PFSK-1 (cell line): ENCODE results near the gene OTULINL.

Experiments used
- FOXP2 ChIP-seq: optimal IDR thresholded peaks from 2 replicates; pipeline ENCODE3; 2011; ENCODE audit warnings: borderline replicate concordance, control low read depth, inconsistent platforms; ENCODE audit not compliant: insufficient read depth; ENCODE audit errors: extremely low read length, extremely low read depth
- POLR2AphosphoS5 ChIP-seq: IDR thresholded peaks from 2 replicates; pipeline ENCODE4 v1.6.1; 2012; ENCODE audit warnings: low read depth, mild to moderate bottlenecking, control low read depth, low read length, moderate library complexity
- SIN3A ChIP-seq: IDR thresholded peaks from 2 replicates; pipeline ENCODE4 v1.6.1; 2012; ENCODE audit warnings: mild to moderate bottlenecking, low read length, moderate library complexity, borderline replicate concordance; ENCODE audit not compliant: insufficient read depth
- TAF1 ChIP-seq: IDR thresholded peaks from 2 replicates; pipeline ENCODE4 v1.6.1; 2012; ENCODE audit warnings: low read length, control low read depth, borderline replicate concordance; ENCODE audit not compliant: insufficient read depth
- TF ChIP-seq, protein P1 (sequence below), 2 experiments: IDR thresholded peaks; 2 replicates each; pipeline versions ENCODE4 v1.6.1 to v1.8.0; 2011 to 2012; ENCODE audit warnings: low read depth in 2 of 2, low read length in 2 of 2, control low read depth in 1 of 2, inconsistent platforms in 1 of 2, mild to moderate bottlenecking in 1 of 2, moderate library complexity in 1 of 2; ENCODE audit not compliant: insufficient read depth in 1 of 2

Gene OTULINL

DNA sequence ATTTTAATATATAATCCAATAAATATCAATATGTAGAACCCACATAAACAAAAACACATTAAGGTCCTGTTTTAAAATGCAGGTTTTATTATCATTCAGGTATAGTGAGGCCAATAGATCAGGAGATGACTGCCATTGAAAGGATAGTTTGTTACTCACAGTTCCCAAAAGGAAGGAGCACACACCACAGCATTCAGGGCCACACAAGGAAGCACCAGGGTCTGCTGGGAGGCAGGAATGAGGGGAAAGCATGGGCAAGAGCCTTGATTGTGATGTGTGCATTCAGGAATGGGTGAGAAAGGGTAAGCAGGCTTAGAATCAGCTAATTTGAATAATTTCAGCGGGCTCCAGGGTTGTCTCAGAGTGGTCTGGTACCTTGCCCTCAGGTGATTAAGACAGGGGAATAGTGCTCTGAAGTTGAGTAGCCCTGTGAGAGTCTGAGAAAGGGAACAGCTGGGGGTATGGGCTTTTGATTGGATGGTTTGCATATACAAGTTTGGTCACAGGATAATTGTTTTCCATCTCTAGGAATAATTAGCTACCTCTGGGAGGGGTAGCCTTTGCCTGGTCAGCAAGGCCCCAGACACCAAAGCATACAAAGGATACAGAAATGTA is 63.1 kb downstream of the OTULINL start:
- TF ChIP-seq, protein P1, sequence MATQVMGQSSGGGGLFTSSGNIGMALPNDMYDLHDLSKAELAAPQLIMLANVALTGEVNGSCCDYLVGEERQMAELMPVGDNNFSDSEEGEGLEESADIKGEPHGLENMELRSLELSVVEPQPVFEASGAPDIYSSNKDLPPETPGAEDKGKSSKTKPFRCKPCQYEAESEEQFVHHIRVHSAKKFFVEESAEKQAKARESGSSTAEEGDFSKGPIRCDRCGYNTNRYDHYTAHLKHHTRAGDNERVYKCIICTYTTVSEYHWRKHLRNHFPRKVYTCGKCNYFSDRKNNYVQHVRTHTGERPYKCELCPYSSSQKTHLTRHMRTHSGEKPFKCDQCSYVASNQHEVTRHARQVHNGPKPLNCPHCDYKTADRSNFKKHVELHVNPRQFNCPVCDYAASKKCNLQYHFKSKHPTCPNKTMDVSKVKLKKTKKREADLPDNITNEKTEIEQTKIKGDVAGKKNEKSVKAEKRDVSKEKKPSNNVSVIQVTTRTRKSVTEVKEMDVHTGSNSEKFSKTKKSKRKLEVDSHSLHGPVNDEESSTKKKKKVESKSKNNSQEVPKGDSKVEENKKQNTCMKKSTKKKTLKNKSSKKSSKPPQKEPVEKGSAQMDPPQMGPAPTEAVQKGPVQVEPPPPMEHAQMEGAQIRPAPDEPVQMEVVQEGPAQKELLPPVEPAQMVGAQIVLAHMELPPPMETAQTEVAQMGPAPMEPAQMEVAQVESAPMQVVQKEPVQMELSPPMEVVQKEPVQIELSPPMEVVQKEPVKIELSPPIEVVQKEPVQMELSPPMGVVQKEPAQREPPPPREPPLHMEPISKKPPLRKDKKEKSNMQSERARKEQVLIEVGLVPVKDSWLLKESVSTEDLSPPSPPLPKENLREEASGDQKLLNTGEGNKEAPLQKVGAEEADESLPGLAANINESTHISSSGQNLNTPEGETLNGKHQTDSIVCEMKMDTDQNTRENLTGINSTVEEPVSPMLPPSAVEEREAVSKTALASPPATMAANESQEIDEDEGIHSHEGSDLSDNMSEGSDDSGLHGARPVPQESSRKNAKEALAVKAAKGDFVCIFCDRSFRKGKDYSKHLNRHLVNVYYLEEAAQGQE (IDR thresholded peaks at IDR 0.05; ENCODE audit: insufficient read depth in 1 of 2, low read depth in 2 of 2, low read length in 2 of 2), result no peak
- TF ChIP-seq FOXP2 (no peak), POLR2AphosphoS5 (no peak), SIN3A (no peak), TAF1 (no peak)

DNA sequence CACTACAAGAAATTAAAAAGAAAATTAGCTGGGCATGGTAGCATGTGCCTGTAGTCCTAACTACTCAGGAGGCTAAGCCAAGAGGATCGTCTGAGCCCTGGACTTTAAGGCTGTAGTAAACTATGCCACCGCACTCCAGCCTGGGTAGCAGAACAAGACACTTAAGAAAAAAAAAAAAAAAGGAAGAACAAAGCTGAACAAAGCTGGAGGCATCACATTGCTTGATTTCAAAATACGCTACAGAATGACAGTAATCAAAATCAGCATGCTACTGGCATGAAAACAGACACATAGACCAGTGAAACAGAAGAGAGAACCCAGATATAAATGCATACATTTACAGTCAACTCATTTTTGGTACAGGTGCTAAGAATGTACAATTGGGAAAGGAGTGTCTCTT is 68.5 kb downstream of the OTULINL start:
- no peak for TF ChIP-seq SIN3A
- TF ChIP-seq FOXP2, result no peak
- no peak for TF ChIP-seq POLR2AphosphoS5
- TF ChIP-seq TAF1, result no peak
- TF ChIP-seq, protein P1 (IDR thresholded peaks at IDR 0.05; ENCODE audit: insufficient read depth in 1 of 2, low read depth in 2 of 2, low read length in 2 of 2), result no peak

DNA sequence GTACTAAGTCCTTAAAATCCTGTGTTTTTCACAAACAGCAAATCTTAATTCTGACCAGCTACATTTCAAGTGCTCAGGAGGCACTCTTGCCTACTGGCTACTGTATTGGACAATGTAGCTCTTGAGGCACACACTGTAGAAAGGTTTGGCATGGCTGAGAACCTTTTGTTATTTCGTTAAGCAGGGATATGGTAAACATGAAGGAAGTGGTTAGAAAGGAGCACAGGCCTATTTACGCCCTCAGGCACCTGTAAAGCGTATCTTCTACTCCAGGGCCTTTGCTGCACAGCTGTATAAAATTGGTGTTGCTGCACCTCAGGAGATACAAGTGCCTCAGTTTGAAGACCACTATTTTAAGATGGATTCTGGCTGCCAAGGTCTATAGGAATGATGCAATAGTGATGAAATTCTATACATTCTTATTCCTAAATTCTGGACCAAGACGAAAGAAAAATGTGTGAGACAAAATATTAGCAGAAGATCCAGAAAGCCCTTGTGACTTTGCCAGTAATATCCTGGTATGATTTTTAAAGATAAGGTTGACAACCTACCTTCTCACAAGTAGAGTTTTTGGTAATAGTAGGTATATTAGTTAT is 73.7 kb downstream of the OTULINL start:
- TF ChIP-seq POLR2AphosphoS5 (no peak), SIN3A (no peak), FOXP2 (no peak), TAF1 (no peak)
- TF ChIP-seq, protein P1 (IDR thresholded peaks at IDR 0.05; ENCODE audit: insufficient read depth in 1 of 2, low read depth in 2 of 2, low read length in 2 of 2), result no peak

DNA sequence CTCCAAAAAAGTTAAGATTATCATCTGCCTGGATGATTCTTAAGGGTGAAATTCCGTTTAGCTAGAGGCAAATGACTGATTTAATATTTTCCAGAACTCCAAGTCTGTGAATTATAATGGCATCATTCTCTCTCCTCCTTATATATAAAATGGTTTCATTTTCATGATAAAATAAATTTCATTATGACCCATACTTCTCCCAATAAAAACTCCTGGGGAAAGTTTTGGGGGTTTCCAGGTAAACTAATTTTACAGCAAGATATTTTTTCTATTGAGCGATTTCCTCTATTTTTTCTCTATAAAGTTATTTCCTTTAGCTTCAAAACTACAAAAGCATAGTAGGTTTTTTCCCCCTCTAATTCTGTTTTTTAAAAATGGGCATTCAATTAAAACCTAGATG is 75.3 kb downstream of the OTULINL start:
- TF ChIP-seq POLR2AphosphoS5 (no peak), FOXP2 (no peak), SIN3A (no peak), TAF1 (no peak)
- TF ChIP-seq, protein P1 (IDR thresholded peaks at IDR 0.05; ENCODE audit: insufficient read depth in 1 of 2, low read depth in 2 of 2, low read length in 2 of 2), result no peak
